HepG2 (cell line): ENCODE measurements around the gene LENEP.

Source experiments
- CBX5 ChIP-seq: sonication (generic); formaldehyde crosslinking; IDR thresholded peaks from 2 replicates; pipeline ENCODE4 v1.4.0; 2020; ENCODE audit warnings: missing genetic modification reagents, borderline replicate concordance
- CTCF ChIP-seq: sonication (generic); formaldehyde crosslinking; IDR thresholded peaks from 2 replicates; pipeline ENCODE4 v1.5.0; 2020; ENCODE audit warnings: mild to moderate bottlenecking, missing genetic modification reagents, moderate library complexity
- EZH2 ChIP-seq: conservative IDR thresholded peaks from 2 replicates; pipeline ENCODE4 v1.6.1; 2012; ENCODE audit warnings: mild to moderate bottlenecking, low read depth, low read length, moderate library complexity
- POLR2A ChIP-seq, 2 experiments: IDR thresholded peaks; 2 replicates each; pipeline ENCODE4 v1.6.1; 2011; ENCODE audit warnings: low read depth in 2 of 2, low read length in 2 of 2, mild to moderate bottlenecking in 1 of 2, moderate library complexity in 1 of 2; ENCODE audit not compliant: insufficient read depth in 1 of 2
- ZNF564 ChIP-seq: sonication (generic); formaldehyde crosslinking; IDR thresholded peaks from 2 replicates; pipeline ENCODE4 v1.8.1; 2023; ENCODE audit warnings: mild to moderate bottlenecking, missing genetic modification reagents

GRCh38 chr1:154948079-154948478 lies 45.3 kb upstream of the LENEP start:
- TF ChIP-seq ZNF564 (CRISPR knock-in tag) (no peak), POLR2A (IDR thresholded peaks at IDR 0.05; ENCODE audit: insufficient read depth in 1 of 2, low read depth in 2 of 2, low read length in 2 of 2) (no peak), CTCF (CRISPR knock-in tag) (no peak), EZH2 (no peak), CBX5 (CRISPR knock-in tag) (no peak)
